HG03521 (cell line): ENCODE measurements around the gene LY6G6D.

Experiments
- ATAC-seq: cut with Tn5 transposase; IDR thresholded peaks from one replicate; pipeline ENCODE4 v1.9.1; 2021; ENCODE audit warnings: mild to moderate bottlenecking, moderate library complexity; ENCODE audit not compliant: unreplicated experiment

LY6G6D gene, protein sequence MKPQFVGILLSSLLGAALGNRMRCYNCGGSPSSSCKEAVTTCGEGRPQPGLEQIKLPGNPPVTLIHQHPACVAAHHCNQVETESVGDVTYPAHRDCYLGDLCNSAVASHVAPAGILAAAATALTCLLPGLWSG

DNA sequence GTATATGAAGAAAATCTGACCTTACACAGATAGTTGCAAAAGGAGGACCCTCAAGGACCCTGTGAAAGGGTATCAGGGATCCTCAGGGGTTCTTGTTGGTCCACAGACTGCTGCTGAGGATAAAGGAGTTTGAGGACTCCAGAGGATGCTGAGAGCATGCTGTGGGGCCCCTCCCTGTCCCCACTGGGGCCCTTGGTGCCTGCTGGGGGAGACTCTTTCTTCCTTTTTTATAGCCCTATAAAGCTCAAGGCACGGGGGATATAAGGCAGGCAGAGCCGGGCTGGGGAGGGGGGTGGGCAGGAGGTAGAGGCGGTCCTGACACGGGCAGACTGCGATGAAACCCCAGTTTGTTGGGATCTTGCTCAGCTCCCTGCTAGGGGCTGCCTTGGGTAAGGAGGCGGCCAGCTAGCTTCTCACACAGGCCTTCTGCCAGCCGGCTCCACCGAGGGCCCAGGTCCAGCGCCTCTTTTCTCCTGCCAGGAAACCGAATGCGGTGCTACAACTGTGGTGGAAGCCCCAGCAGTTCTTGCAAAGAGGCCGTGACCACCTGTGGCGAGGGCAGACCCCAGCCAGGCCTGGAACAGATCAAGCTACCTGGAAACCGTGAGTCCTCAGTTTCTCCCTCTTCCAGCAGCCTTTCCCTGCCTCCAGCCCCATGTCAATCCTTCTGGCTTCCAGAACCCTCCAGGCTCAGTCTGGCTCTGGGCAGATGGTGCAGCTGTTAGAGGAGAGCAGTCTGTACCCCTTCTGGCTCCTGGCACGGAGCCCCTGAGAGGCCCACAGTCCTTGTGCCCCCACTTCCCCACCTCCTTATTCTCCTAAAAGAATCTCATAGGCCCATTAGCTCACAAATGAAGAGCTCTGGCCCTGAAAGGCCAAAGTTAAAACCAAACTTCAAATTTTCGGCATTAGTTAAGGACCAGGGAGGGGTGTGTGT lies at the start of gene LY6G6D:
TSS of gene LY6G6D (plus strand) at position 327 of the 937 bp plus-strand sequence. CDS start at position 335, 8 bp downstream.
- no peak for ATAC-seq

DNA sequence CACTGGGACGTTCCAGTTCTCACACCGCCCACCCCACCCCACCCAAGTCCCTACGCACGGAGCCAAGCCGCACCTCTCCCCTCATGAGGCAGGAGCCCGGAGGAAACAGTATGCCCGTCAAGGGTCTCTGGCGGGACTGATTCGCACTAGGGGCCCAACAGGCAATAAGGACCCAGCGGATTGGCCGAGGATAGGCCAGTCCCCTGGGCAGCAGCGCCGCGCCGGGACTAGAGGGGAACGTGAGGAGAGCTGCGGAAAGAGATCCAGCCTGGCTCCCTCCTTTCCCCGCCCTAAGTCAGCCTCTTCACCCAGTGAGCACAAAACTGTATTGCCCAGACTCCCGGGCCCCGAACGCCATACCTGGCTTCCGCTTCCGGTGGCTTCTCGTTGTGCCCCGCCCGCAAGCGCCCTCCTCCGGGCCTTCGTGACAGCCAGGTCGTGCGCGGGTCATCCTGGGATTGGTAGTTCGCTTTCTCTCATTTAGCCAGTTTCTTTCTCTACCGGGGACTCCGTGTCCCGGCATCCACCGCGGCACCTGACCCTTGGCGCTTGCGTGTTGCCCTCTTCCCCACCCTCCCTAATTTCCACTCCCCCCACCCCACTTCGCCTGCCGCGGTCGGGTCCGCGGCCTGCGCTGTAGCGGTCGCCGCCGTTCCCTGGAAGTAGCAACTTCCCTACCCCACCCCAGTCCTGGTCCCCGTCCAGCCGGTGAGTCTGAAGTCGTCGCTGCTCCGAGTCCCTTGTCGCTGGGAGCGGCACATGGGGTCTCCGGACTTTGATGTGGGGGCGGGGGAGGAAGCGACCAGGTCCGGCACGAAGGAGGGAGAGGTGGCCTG lies 49.4 kb upstream of the LY6G6D start, which contains the start of gene CSNK2B:
TSS of gene CSNK2B (plus strand) at position 580 of the 836 bp plus-strand sequence. CDS start 752 bp downstream, outside the sequence.
- peak; percentile 73 for ATAC-seq

DNA sequence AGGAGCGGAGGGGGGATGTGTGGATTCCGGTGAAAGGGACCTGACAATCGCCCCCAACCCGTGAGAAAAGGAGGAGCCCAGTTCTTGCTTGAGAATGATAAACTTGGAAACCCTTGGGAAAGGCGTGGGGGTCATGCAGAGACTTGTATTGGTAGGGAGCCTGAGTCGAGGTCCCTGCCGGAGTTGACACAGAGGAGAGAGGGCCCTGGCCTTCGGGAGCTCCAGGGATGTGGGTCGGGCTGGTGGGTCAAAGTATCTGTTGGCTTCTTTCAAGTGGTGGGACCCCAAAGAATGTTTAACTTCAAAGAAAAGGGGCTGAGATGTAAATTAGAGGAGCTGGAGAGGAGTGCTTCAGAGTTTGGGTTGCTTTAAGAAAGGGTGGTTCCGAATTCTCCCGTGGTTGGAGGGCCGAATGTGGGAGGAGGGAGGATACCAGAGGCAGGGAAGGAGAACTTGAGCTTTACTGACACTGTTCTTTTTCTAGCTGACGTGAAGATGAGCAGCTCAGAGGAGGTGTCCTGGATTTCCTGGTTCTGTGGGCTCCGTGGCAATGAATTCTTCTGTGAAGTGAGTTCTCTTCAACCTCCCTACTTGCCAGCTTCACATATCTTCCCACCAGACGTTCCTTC lies 48.7 kb upstream of the LY6G6D start:
- no peak for ATAC-seq

DNA sequence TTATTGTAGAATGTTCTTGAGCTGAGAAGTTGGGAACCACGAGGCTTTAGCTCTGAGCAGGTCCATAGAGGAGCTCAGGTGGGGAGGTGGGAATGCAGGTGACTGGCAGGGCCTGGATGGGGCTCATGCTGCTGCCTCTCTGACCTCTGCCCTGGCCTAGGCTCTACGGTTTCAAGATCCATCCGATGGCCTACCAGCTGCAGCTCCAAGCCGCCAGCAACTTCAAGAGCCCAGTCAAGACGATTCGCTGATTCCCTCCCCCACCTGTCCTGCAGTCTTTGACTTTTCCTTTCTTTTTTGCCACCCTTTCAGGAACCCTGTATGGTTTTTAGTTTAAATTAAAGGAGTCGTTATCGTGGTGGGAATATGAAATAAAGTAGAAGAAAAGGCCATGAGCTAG lies 45.5 kb upstream of the LY6G6D start, which contains the start of gene LY6G5B:
TSS of gene LY6G5B (plus strand) at position 301 of the 400 bp plus-strand sequence. CDS start 975 bp downstream, outside the sequence.
- ATAC-seq, result no peak

DNA sequence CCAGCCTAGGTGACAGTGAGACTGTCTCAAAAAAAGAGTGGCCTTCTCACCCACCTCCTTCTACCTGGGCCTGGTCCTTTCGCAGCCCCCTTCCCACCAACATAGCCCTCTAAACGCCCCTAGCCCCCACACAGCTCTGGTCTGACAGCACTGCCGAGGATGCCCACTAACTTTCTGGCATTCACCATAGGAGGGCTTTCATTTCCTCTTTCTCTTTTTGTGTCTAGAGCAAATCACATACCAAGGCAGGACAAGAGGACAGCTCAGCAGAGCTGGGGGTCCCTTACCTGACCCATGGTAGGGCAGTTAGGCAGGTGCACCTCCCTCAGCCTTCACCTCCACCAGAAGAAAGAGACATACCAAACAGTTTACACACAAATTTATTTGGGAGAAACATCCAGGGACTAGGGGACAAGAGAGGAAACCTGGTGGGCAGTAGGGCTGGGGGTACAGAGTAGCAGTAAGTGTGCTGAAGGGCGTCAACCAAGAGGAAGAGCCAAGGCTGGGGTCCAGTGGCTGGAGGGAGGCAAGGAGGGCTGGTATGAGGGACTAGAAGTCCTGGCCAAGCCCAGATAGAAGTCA lies 38.7 kb upstream of the LY6G6D start:
- no peak for ATAC-seq

DNA sequence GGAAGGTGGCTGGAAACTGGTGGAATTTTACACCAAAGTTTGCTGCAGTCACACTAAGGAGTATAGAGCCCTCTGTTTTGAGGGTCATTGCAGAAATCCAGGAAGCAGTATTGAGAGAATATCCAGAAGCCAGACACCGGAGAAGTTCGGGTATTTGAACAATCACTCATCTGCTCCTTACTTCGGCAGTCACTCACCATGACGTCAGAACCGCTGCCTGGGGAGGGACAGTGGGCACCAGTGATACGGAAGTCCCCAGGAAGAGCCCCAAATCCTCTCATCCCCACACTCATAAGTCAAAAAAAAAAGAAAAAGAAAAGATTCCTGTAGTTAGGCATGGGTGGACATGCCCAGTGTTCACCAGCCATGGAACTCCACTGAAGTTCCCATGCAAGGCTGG lies 38.2 kb upstream of the LY6G6D start:
- ATAC-seq, result no peak

DNA sequence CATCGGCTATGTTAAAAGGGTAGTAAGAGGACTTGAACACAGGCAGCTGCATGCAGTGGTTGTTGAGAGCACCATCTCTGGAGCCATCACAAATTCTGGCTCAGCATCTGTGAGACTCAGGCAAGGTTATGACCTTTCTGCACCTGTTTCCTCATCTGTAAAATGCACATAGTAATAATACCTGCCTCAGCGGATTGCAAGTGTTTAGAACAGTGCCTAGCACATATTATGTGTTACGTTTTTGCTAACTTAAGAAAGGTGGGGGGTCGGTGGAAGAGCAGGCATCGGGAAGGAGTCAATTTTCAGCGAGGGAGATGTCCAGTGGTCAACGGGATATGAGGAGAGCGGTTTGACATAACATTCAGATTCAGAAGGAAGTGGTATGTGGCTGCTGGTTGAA lies 37.2 kb upstream of the LY6G6D start:
- no peak for ATAC-seq

DNA sequence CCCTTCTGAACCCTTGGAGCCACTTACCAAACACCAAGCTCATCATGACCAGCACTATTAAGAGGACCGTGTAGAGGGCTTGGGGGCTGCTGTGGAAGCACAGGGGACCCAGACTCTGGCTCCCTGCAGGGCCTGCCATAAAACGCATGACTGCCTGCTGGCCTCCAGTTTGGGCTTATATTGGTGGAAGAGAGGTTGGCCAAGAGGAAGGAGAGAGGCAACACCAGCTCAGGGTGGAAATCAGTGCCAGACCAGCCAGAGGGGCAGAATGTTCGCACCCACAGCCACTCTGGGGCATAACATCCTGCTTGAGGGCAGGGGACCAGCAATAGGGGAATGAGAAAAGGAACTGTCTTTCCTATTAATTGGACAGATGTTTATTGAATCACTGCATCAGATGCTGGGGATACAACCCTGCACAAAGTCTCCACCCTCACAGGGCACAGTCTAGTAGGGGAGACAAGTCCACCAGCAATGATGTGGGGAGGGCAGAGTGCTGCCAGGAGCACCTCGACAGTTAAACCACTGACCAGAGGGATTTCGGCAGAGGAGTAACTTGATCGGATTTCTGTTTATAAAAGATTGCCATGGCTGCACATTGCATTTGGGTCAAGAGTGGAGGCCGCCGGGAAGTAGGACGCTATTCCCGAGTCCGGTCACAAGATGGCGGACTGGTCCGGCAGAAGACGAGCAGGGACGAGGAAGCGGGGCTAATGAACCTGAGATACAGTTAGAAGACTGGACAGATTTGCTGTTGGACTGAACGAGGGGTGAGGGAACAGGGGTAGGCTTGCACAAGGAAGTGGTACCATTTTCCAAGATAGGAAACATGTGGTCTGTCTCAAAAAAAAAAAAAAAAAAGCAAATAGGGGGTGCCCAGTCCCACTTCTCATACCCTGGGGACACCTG lies 34.7 kb upstream of the LY6G6D start, which contains the start of gene LY6G5C:
TSS of gene LY6G5C (minus strand) at position 842 of the 909 bp plus-strand sequence. CDS start at position 148, 694 bp downstream.
- ATAC-seq, result no peak

DNA sequence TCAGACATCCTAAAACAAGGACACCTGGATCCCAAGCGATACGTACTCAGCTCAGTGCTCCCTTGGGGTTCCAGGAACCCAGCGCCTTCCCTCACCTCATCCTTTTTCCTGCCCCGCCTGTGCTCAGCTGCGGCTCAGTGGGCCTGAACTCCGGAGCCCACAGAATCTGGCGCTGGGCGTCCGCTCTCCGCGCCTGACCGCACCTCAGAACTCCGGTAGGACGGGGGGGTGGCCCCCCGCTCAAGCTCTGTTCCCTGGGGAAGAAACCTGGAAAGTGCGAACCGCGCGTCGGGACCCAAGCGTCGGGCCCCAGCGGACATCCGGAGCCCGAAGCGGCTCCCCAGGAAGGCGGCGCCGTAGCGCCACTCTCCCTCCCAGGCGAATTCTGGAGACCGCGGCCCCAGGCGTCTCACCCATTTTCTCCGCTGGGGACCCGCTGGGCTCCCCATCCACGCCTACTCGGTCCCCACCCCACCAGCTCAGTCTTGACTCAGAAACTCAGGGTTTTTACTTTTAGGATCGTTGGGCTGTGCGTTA lies 33.9 kb upstream of the LY6G6D start:
- no peak for ATAC-seq

DNA sequence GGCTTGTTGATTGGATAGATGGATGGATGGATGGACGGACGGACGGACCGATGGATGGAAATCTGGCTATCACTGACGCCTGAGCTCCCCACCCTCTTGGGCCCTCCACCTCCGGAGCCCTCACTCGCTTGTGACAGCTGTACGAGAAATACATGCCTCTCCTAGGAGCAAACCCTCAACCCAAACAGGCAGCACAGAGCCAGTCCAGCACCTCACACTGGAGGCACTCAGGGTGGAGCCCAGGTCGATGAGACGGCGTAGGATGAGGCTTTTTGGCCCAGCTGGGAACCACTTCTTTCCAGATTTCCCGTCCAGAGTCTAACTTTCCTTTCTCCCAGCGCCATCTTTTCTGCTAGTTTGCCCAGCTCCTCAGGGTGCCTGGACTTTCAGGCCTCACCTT lies 31.6 kb upstream of the LY6G6D start:
- ATAC-seq, result no peak

DNA sequence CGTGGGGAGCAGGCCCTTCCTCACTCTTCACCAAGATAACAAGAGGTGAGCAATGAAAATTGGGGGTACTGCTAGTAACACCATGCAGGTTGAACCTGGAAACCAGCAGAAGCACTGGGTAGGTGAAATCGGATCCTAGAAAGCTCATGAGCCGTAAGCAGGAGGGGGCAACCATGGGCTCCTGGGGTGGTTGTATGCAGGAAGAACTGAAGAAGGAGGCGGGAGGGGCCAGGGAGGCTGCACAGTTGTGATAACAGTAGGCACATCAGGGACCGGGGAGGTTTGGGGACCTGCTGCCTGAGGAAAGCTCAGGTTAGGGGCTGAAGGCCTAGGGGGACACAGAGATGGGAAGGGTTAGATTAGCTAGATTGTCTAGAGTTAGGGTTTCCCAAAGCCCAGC lies 28.7 kb upstream of the LY6G6D start:
- ATAC-seq, result no peak

DNA sequence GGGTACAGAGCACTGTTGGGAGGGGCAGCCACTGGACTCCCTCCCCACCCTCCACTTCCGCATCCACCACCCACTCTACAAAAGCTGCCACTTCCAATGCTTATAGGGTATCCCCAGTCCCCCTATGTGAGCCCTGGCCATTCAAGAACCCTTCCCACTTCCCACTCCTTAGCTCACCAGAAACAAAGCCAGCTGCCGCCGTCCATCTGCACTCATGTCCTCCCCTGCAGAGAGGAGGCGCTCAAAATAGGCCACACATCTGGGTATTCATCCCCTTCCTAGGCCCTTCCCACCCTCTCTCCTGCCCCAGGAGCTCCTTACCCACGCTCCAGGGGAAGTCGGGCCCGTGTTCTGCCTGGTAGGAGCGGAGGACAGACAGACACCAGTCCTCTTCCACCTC lies 27.8 kb upstream of the LY6G6D start:
- no peak for ATAC-seq

DNA sequence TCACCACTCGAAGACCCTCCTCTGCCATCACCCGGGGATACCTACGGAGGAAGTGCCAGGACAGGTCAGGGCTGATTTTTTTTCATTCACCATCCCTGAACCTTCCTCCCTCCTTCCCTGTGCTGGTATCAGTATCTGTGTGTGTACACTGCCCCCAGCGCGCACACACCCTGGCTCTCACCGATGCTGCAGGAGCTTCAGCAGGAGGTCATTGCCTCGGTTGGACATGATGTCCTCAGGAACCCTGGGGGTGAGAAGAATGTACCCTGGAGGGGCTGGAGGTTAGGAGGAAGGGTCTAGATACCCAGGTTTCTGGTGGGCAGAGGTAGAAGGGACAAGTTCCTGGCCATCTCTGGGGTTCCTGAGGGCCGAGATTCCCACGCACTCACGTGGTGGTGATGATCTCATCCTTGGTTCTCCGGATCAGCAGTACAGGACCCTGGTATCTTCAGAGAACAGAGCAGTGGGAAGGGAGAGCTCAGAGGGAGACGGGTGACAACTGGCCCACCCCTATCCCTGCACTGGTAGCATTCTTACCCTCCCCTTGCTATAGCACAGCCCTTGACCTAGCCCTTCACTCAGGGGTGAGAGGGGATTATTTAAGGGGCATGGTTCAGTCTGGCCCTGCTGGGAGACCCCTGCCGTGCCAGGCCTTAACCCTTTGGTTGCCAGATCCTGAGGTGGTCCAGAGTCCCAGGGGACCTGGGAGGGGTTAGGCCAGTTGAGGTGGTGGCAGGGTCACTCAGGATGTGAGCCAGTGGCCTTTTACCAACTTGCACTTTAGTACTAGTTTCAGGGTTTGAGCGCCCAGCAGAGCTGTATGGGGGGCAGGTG lies 27.1 kb upstream of the LY6G6D start:
- no peak for ATAC-seq

DNA sequence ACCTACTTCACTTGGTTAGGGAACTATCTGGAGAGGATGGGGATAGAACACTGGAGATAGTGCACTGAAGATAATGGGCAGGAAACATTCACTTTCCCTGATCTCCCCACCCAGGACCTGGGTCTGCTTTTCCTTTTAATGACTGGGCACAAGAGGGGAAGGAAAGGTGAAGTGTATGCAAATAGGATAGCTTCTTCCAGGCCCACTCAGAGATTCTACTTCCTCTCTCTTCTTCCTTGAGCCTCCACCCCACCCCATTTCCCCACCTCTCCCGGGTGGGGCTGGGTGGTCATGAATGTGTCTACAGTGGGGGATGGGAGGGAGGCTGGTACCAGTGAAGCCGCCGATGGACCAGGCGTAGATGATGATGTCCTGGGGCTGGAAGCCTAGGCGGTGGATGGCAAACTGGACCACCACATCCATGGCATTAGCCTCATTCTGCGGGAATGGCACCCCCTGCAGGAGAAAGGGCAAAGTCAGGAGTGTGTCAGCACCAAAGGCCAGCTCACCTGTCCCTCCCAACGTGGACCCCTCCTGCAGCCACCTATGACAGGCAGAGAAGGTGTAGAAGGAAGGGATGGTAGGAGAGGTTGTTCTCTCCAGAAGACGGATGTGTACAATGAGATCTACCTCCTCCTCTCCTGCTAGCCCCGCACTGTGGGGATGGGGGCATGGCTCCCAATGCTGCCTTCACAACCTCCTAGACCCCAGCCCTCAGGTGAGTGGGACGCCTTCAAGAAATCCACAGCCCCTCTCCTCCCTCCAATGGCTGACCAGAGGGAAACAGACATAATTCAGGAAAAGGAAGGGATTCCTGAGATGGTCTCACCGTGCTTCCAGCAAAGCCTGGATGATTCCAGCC lies 25.7 kb upstream of the LY6G6D start:
- ATAC-seq, result no peak

DNA sequence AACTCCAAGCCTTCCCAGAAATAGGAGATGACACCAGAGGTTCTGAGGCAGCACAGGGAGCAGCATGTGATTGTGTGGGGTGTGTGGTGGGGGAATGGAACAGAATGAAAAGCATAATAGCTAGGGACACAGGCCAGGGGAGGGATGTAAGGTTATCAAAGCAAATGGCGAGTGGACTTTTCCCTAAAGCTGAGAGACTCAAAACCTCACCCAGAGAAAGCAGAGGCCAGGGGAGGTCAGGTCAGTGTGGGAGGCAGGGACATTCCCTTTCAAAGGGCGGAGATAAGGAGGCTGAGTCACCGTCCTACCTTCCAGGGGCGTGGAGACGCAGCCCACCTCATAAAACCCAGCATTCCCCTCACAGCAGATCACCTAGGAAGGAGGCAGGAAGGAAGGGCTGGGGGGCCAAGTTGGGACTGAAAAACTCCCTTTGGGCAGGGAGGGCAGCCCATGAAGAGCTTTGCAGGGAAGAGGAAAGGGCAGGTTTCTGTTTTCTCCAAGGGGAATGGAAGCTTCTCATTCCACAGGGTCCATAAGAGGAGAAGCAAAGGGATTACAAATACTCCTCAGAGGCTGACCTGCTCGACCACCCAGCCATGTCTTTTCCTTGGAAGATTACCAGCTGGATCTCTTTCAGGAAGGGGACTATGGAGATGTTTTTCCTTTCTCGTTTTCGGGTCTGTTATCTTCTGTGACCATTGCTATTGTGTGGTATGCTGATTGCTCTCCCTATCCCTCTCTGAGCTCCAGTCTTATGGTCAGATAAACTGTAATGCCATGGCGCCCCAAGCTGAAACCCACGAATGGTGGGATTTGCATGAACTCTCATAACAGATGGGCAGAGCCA lies 24.7 kb upstream of the LY6G6D start:
- ATAC-seq, result no peak

DNA sequence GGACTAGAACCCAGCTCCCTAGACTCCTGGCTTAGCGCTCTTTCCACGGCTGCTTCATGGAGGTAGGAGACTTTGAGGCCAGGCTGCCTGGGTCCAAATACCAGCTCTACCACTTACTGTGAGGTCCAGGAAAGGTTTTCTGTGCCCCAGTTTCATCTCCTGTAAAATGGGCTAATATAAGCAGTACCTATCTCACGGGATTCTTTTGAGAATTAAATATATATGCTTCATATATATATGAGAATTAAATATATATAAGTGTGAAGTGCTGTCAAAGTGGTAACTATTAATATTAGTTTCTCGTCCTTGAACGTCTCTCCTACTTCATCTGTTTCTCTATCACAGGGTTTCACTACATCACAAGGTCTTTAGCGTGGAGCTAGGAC lies 24.1 kb upstream of the LY6G6D start:
- no peak for ATAC-seq
